GM23338 (cell line): ENCODE results near the gene MMS19.

Source experiments
- CTCF ChIP-seq, 2 experiments: fragments of 200-600 bp in 1 of 2; sonication (generic) in 1 of 2; conservative IDR thresholded peaks; 2 replicates each; pipeline versions ENCODE4 v1.5.1 to v1.6.1; 2016 to 2017; ENCODE audit warnings: antibody characterized with exemption in 2 of 2, low read depth in 2 of 2, mild to moderate bottlenecking in 2 of 2, moderate library complexity in 1 of 2
- EZH2 ChIP-seq: fragments of 200-600 bp; sonication (generic); IDR thresholded peaks from one replicate; pipeline ENCODE4 v1.8.0; 2017; ENCODE audit warnings: antibody characterized with exemption, mild to moderate bottlenecking, low read depth; ENCODE audit not compliant: unreplicated experiment
- EZH2phosphoT487 ChIP-seq: fragments of 200-600 bp; sonication (generic); IDR thresholded peaks from one replicate; pipeline ENCODE4 v1.8.1; 2018; ENCODE audit warnings: antibody characterized with exemption; ENCODE audit not compliant: unreplicated experiment
- JUNB ChIP-seq: IDR thresholded peaks from one replicate; pipeline ENCODE4 v1.6.1; 2016; ENCODE audit warnings: antibody characterized with exemption; ENCODE audit not compliant: unreplicated experiment
- NANOG ChIP-seq: IDR thresholded peaks from 2 replicates; pipeline ENCODE4 v1.6.1; 2016; ENCODE audit warnings: antibody characterized with exemption, borderline replicate concordance
- POLR2AphosphoS5 ChIP-seq: IDR thresholded peaks from 2 replicates; pipeline ENCODE4 v1.6.1; 2016; ENCODE audit warnings: antibody characterized with exemption, low read depth
- STAT1 ChIP-seq: IDR thresholded peaks from one replicate; pipeline ENCODE4 v1.6.1; 2016; ENCODE audit warnings: antibody characterized with exemption; ENCODE audit not compliant: unreplicated experiment
- ZNF114 ChIP-seq: fragments of 250-450 bp; sonication (Bioruptor Pico); IDR thresholded peaks from 2 replicates; pipeline ENCODE4 v1.5.0; 2020; ENCODE audit warnings: mild to moderate bottlenecking, moderate library complexity
- ZNF331 ChIP-seq: fragments of 250-450 bp; sonication (Bioruptor Pico); IDR thresholded peaks from 2 replicates; pipeline ENCODE4 v1.5.0; 2020; ENCODE audit warnings: low read depth, mild to moderate bottlenecking, moderate library complexity
- TF ChIP-seq, protein P1 (sequence below): IDR thresholded peaks from one replicate; pipeline ENCODE4 v1.6.1; 2018; ENCODE audit warnings: antibody characterized with exemption; ENCODE audit not compliant: unreplicated experiment

- TF ChIP-seq POLR2AphosphoS5 (no peak), EZH2 (no peak), ZNF331 (no peak), STAT1 (no peak), CTCF (conservative IDR thresholded peaks at IDR 0.05; ENCODE audit: low read depth in 2 of 2) (no peak), EZH2phosphoT487 (no peak), ZNF114 (CRISPR knock-in tag) (no peak), JUNB (no peak), NANOG (no peak)
- TF ChIP-seq, protein P1, sequence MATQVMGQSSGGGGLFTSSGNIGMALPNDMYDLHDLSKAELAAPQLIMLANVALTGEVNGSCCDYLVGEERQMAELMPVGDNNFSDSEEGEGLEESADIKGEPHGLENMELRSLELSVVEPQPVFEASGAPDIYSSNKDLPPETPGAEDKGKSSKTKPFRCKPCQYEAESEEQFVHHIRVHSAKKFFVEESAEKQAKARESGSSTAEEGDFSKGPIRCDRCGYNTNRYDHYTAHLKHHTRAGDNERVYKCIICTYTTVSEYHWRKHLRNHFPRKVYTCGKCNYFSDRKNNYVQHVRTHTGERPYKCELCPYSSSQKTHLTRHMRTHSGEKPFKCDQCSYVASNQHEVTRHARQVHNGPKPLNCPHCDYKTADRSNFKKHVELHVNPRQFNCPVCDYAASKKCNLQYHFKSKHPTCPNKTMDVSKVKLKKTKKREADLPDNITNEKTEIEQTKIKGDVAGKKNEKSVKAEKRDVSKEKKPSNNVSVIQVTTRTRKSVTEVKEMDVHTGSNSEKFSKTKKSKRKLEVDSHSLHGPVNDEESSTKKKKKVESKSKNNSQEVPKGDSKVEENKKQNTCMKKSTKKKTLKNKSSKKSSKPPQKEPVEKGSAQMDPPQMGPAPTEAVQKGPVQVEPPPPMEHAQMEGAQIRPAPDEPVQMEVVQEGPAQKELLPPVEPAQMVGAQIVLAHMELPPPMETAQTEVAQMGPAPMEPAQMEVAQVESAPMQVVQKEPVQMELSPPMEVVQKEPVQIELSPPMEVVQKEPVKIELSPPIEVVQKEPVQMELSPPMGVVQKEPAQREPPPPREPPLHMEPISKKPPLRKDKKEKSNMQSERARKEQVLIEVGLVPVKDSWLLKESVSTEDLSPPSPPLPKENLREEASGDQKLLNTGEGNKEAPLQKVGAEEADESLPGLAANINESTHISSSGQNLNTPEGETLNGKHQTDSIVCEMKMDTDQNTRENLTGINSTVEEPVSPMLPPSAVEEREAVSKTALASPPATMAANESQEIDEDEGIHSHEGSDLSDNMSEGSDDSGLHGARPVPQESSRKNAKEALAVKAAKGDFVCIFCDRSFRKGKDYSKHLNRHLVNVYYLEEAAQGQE = no peak
Measured at GRCh38 chr10:97515271-97515978, 17.2 kb upstream of the MMS19 start.
